H9 (cell line): ENCODE data around the gene PTTG2. TPM values are rescaled to one million over a fixed set of nuclear protein-coding genes. Genes with fewer than 3 reads are reported as not detected.

Experiments used
- DNase-seq: peaks from one replicate; pipeline ENCODE4 v3.0.0-alpha.2; 2017
- H2AFZ ChIP-seq: one replicate; pipeline ENCODE4 v1.6.1; 2013; ENCODE audit warnings: mild to moderate bottlenecking, low read length, control low read depth, moderate library complexity
- H2AK5ac ChIP-seq: 2 replicates; pipeline ENCODE4 v1.6.1; 2013; ENCODE audit warnings: low read length, control low read depth, mixed read lengths; ENCODE audit not compliant: insufficient read length
- H2BK120ac ChIP-seq: one replicate; pipeline ENCODE4 v1.6.1; 2013; ENCODE audit warnings: low read depth, mild to moderate bottlenecking, low read length, control low read depth, inconsistent platforms; ENCODE audit not compliant: poor library complexity, severe bottlenecking
- H2BK12ac ChIP-seq: 2 replicates; pipeline ENCODE4 v1.6.1; 2013; ENCODE audit warnings: low read length, control low read depth, mixed read lengths, low read depth; ENCODE audit not compliant: insufficient read length
- H2BK15ac ChIP-seq: 2 replicates; pipeline ENCODE4 v1.6.1; 2013; ENCODE audit warnings: low read depth, low read length, control low read depth
- H2BK20ac ChIP-seq: one replicate; pipeline ENCODE4 v1.6.1; 2013; ENCODE audit warnings: low read depth, mild to moderate bottlenecking, low read length, control low read depth, inconsistent platforms; ENCODE audit not compliant: poor library complexity, severe bottlenecking
- H2BK5ac ChIP-seq: 2 replicates; pipeline ENCODE4 v1.6.1; 2013; ENCODE audit warnings: low read length, control low read depth, mixed read lengths; ENCODE audit not compliant: insufficient read length
- H3K14ac ChIP-seq: 2 replicates; pipeline ENCODE4 v1.6.1; 2013; ENCODE audit warnings: low read length, control low read depth; ENCODE audit not compliant: insufficient read depth
- H3K18ac ChIP-seq: 2 replicates; pipeline ENCODE4 v1.6.1; 2013; ENCODE audit warnings: low read depth, mild to moderate bottlenecking, mixed read lengths, low read length, control low read depth; ENCODE audit not compliant: insufficient read length
- H3K23ac ChIP-seq: 2 replicates; pipeline ENCODE4 v1.6.1; 2013; ENCODE audit warnings: low read length, control low read depth, mixed read lengths, low read depth; ENCODE audit not compliant: insufficient read length
- H3K23me2 ChIP-seq: 2 replicates; pipeline ENCODE4 v1.6.1; 2013; ENCODE audit warnings: low read depth, mild to moderate bottlenecking, mixed read lengths, low read length, control low read depth; ENCODE audit not compliant: insufficient read length, poor library complexity, severe bottlenecking
- H3K27ac ChIP-seq: 2 replicates; pipeline ENCODE4 v1.5.1; 2013; ENCODE audit warnings: low read length, control low read depth, mixed read lengths, low read depth; ENCODE audit not compliant: insufficient read length
- H3K27me3 ChIP-seq: 2 replicates; pipeline ENCODE4 v1.6.1; 2013; ENCODE audit warnings: low read length, control low read depth, inconsistent platforms; ENCODE audit not compliant: insufficient read depth
- H3K4ac ChIP-seq: 2 replicates; pipeline ENCODE4 v1.6.1; 2013; ENCODE audit warnings: low read depth, mild to moderate bottlenecking, control low read depth, inconsistent platforms, low read length, moderate library complexity
- H3K4me1 ChIP-seq: 2 replicates; pipeline ENCODE4 v1.6.1; 2013; ENCODE audit warnings: low read length, control low read depth, inconsistent platforms; ENCODE audit not compliant: insufficient read depth
- H3K4me2 ChIP-seq: 2 replicates; pipeline ENCODE4 v1.6.1; 2013; ENCODE audit warnings: low read length, control low read depth, mixed read lengths; ENCODE audit not compliant: insufficient read length, insufficient read depth
- H3K56ac ChIP-seq: 2 replicates; pipeline ENCODE4 v1.6.1; 2013; ENCODE audit warnings: low read depth, mild to moderate bottlenecking, mixed read lengths, low read length, control low read depth; ENCODE audit not compliant: insufficient read length
- H3K79me1 ChIP-seq: 2 replicates; pipeline ENCODE4 v1.6.1; 2013; ENCODE audit warnings: low read depth, mild to moderate bottlenecking, moderate library complexity, low read length, control low read depth, inconsistent platforms; ENCODE audit not compliant: insufficient read depth, poor library complexity, severe bottlenecking
- H3K79me2 ChIP-seq: 2 replicates; pipeline ENCODE4 v1.6.1; 2013; ENCODE audit warnings: low read length, control low read depth, inconsistent platforms; ENCODE audit not compliant: insufficient read depth
- H3K9ac ChIP-seq: 2 replicates; pipeline ENCODE4 v1.6.1; 2013; ENCODE audit warnings: low read length, control low read depth, mixed read lengths; ENCODE audit not compliant: insufficient read length; ENCODE audit errors: extremely low read depth
- H3K9me3 ChIP-seq: one replicate; pipeline ENCODE4 v1.6.1; 2013; ENCODE audit warnings: low read depth, low read length, inconsistent platforms; ENCODE audit not compliant: control insufficient read depth
- H3T11ph ChIP-seq: one replicate; pipeline ENCODE4 v1.6.1; 2013; ENCODE audit warnings: mild to moderate bottlenecking, low read length, control low read depth, inconsistent platforms
- H4K20me1 ChIP-seq: one replicate; pipeline ENCODE4 v1.6.1; 2013; ENCODE audit not compliant: control insufficient read depth, insufficient read length, insufficient read depth
- H4K5ac ChIP-seq: 2 replicates; pipeline ENCODE4 v1.6.1; 2013; ENCODE audit warnings: low read depth, mild to moderate bottlenecking, mixed read lengths, low read length, control low read depth; ENCODE audit not compliant: insufficient read length
- H4K8ac ChIP-seq: replicated peaks from 2 replicates; pipeline ENCODE4 v1.6.1; 2013; ENCODE audit warnings: low read length, control low read depth, mixed read lengths, low read depth; ENCODE audit not compliant: insufficient read length
- H4K91ac ChIP-seq: 2 replicates; pipeline ENCODE4 v1.6.1; 2013; ENCODE audit warnings: low read depth, mild to moderate bottlenecking, moderate library complexity, mixed read lengths, low read length, control low read depth; ENCODE audit not compliant: insufficient read length
- H3K27ac Mint-ChIP-seq, 3 experiments: 2 replicates in 2 of 3; 3 replicates in 1 of 3; pipeline ENCODE4 v1.8.0; 2020 to 2021; ENCODE audit warnings: mixed read lengths in 3 of 3, mild to moderate bottlenecking in 1 of 3, moderate library complexity in 1 of 3
- H3K27me3 Mint-ChIP-seq: 2 replicates; pipeline ENCODE4 v1.8.0; 2021; ENCODE audit warnings: low read depth, mild to moderate bottlenecking, moderate library complexity, mixed read lengths
- H3K36me3 Mint-ChIP-seq, 3 experiments: 2 replicates in 2 of 3; 3 replicates in 1 of 3; pipeline ENCODE4 v1.8.0; 2020 to 2021; ENCODE audit warnings: low read depth in 3 of 3, mixed read lengths in 3 of 3; ENCODE audit not compliant: insufficient read depth in 1 of 3
- H3K4me1 Mint-ChIP-seq, 2 experiments: 2 replicates each; pipeline ENCODE4 v1.8.0; 2020; ENCODE audit warnings: mixed read lengths in 2 of 2
- H3K4me3 Mint-ChIP-seq, 2 experiments: 2 replicates in 1 of 2; 3 replicates in 1 of 2; pipeline ENCODE4 v1.8.0; 2020 to 2021; ENCODE audit warnings: mild to moderate bottlenecking in 2 of 2, mixed read lengths in 2 of 2, moderate library complexity in 1 of 2
- H3K9me3 Mint-ChIP-seq, 2 experiments: 2 replicates in 1 of 2; 3 replicates in 1 of 2; pipeline ENCODE4 v1.8.0; 2020; ENCODE audit warnings: mild to moderate bottlenecking in 2 of 2, mixed read lengths in 2 of 2, moderate library complexity in 1 of 2
- WGBS: extraction: QIAGEN DNeasy Blood & Tissue Kit; methylation state at CpG from one replicate; pipeline ENCODE4 v1.1.7; 2013; ENCODE audit warnings: missing lambda C conversion rate, low lambda C conversion rate, mixed read lengths; ENCODE audit not compliant: insufficient read length; ENCODE audit errors: extremely low coverage; 5-methylcytosine and 5-hydroxymethylcytosine counted together
- total RNA-seq: library from RNA; stranded (reverse); gene quantifications from 2 replicates; pipeline ENCODE4 v1.2.1, GENCODE V29; 2021
- TF ChIP-seq, protein P1 (sequence below): fragments of 200-600 bp; sonication (generic); conservative IDR thresholded peaks from 3 replicates; pipeline ENCODE4 v1.8.0; 2021; ENCODE audit warnings: antibody characterized with exemption, mild to moderate bottlenecking

The PTTG2 gene
- total RNA-seq, 1 experiment from 2014 or later: not detected

DNA sequence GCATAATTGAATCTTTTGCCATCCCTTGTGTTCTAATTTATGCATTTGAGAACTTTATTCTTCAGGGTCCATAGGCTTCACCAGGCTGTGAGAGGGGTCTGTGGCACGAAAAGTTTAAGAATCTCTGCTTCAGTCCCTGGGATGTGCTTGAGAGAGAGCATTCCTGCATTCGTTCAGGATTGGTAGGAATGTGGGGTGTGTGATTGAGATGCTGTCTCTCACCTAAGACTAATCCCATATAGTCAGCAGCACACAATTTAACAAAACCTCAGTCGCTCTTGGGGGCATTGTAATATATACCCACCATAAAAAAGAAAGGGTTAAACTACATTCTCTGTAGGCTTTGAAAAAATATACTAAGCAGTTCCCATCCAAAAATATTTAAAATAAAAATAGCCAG lies 41.7 kb downstream of the PTTG2 start:
- Histone ChIP-seq H2BK15ac (no peak overlapping the region), H3K14ac (no peak overlapping the region), H2AFZ (no peak overlapping the region), H3K79me2 (peaks cover 4% of the 10 kb centered on the region; the same call in 1 of the 2 replicates), H4K91ac (no peak overlapping the region), H2BK5ac (no peak overlapping the region), H3K23ac (no peak overlapping the region), H3K56ac (no peak overlapping the region), H3K27me3 (no peaks in the 10 kb centered on the region), H3K18ac (no peak overlapping the region), H2BK12ac (no peak overlapping the region), H4K8ac (no peak overlapping the region), H2AK5ac (no peak overlapping the region), H3K27ac (no peak overlapping the region), H3K9me3 (no peaks in the 10 kb centered on the region), H3K4ac (no peak overlapping the region), H2BK120ac (no peak overlapping the region), H3T11ph (no peak overlapping the region), H3K4me2 (no peak overlapping the region), H4K20me1 (no peaks in the 10 kb centered on the region), H2BK20ac (no peak overlapping the region), H3K4me1 (peaks cover 5% of the 10 kb centered on the region; the same call in 1 of the 2 replicates), H3K9ac (no peak overlapping the region), H3K23me2 (no peaks in the 10 kb centered on the region), H4K5ac (no peak overlapping the region), H3K79me1 (no peaks in the 10 kb centered on the region)
- Mint-ChIP-seq H3K4me1 (peaks cover 55 to 68% of the 10 kb centered on the region in 2 experiments), H3K27ac (peak overlapping the region; percentile 10 to 86 (median 46); a peak in 4 of 7 replicates), H3K9me3 (no peaks in the 10 kb centered on the region), H3K4me3 (no peak overlapping the region), H3K27me3 (no peaks in the 10 kb centered on the region), H3K36me3 (no peaks in the 10 kb centered on the region; a peak in 1 of 7 replicates)
- no CpG with 5 or more reads among the region's 3 CpGs for whole genome bisulfite sequencing
- TF ChIP-seq, protein P1, sequence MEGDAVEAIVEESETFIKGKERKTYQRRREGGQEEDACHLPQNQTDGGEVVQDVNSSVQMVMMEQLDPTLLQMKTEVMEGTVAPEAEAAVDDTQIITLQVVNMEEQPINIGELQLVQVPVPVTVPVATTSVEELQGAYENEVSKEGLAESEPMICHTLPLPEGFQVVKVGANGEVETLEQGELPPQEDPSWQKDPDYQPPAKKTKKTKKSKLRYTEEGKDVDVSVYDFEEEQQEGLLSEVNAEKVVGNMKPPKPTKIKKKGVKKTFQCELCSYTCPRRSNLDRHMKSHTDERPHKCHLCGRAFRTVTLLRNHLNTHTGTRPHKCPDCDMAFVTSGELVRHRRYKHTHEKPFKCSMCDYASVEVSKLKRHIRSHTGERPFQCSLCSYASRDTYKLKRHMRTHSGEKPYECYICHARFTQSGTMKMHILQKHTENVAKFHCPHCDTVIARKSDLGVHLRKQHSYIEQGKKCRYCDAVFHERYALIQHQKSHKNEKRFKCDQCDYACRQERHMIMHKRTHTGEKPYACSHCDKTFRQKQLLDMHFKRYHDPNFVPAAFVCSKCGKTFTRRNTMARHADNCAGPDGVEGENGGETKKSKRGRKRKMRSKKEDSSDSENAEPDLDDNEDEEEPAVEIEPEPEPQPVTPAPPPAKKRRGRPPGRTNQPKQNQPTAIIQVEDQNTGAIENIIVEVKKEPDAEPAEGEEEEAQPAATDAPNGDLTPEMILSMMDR: no peak
- no peak for DNase-seq
